ENCODE data around the gene NCBP2.

NCBP2 gene

GRCh38 chr3:196974661-196975060, 32.3 kb upstream of the NCBP2 start:
- TF ChIP-seq, protein P1, sequence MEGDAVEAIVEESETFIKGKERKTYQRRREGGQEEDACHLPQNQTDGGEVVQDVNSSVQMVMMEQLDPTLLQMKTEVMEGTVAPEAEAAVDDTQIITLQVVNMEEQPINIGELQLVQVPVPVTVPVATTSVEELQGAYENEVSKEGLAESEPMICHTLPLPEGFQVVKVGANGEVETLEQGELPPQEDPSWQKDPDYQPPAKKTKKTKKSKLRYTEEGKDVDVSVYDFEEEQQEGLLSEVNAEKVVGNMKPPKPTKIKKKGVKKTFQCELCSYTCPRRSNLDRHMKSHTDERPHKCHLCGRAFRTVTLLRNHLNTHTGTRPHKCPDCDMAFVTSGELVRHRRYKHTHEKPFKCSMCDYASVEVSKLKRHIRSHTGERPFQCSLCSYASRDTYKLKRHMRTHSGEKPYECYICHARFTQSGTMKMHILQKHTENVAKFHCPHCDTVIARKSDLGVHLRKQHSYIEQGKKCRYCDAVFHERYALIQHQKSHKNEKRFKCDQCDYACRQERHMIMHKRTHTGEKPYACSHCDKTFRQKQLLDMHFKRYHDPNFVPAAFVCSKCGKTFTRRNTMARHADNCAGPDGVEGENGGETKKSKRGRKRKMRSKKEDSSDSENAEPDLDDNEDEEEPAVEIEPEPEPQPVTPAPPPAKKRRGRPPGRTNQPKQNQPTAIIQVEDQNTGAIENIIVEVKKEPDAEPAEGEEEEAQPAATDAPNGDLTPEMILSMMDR (IDR thresholded peaks at IDR 0.05): no peak
- Histone ChIP-seq H3K4me3 (no peak overlapping the region), H3K27ac (no peak overlapping the region)
- DNase-seq (ENCODE audit: low spot score): no peak

GRCh38 chr3:196971094-196971698, 28.9 kb upstream of the NCBP2 start:
- TF ChIP-seq, protein P1 (IDR thresholded peaks at IDR 0.05): no peak
- DNase-seq (ENCODE audit: low spot score): no peak
- Histone ChIP-seq H3K4me3 (no peak overlapping the region), H3K27ac (no peak overlapping the region)

DNA sequence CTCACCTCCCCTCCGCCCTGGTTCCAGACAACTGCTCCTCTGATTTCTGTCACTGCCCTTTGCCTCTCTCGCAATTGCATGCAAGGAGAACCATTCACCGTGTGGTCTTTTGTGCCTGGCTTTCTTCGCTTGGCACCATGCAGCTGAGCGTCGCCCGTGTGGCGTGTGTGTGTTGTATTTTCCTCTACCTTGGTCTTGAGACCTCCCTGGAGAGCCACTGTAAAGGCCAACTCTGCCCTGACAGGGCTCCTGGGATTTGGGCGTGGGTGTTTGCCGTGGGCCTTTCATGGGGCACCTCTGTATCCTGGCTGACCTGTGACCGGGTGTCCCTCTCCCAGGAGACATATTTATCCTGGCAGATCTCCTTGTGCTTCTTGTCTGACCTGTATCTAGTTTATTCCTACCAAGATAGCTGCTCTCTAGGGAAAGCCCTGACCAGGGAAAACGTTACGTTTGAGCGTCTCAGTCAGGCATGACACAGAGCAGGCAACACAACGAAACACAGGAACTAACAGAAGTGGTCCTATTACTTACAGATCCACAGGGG, 28.3 kb upstream of the NCBP2 start:
- TF ChIP-seq, protein P1 (IDR thresholded peaks at IDR 0.05): no peak
- Histone ChIP-seq H3K27ac (no peak overlapping the region), H3K4me3 (no peak overlapping the region)
- DNase-seq (ENCODE audit: low spot score): no peak

- no peak for DNase-seq (ENCODE audit: low spot score)
- H3K4me3 ChIP-seq: peak overlapping the region; percentile 76
- peak overlapping the region; percentile 42 to 80 for H3K27ac ChIP-seq
- TF ChIP-seq, protein P1 (IDR thresholded peaks at IDR 0.05): peak; percentile 89
Measured at GRCh38 chr3:196969660-196970546, 27.6 kb upstream of the NCBP2 start.

DNA sequence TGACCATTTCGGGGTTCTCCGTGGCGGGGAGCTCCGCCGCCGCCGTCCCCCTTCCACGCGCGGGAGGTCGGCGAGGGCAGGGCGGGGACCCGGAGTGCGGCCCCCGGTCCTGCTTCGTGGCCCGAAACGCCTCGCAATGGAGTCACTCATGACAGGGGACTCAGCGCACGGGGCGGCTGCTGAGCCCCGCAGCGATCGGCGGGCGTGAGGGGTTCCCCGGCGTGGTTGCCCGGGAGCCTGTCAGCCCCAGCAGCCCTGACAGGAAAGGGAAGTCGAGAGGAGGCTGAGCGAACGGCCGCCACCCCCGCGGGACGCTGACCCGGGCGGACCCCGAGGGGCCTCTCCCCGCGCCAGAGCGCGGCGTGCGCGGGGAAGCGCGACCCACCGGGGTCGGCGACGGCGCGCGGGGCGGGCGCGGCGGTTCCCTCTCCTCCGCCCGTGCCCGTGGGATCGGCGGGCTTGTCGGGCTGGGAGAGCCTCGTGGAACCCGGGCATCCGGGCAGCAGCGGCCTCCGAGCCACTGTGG, 26.9 kb upstream of the NCBP2 start:
- TF ChIP-seq, protein P1 (IDR thresholded peaks at IDR 0.05): no peak
- no peak for DNase-seq (ENCODE audit: low spot score)
- peak overlapping the region; percentile 76 for H3K4me3 ChIP-seq
- peak overlapping the region; percentile 42 to 80 for H3K27ac ChIP-seq

GRCh38 chr3:196968233-196969133, 26.2 kb upstream of the NCBP2 start, which contains the start of gene PIGZ:
TSS of gene PIGZ (minus strand) at chr3:196968833. CDS start at chr3:196952031, 16,802 bp downstream.
- H3K4me3 ChIP-seq: peak within 1 kb of the TSS; percentile 76
- DNase-seq (ENCODE audit: low spot score): no peak
- TF ChIP-seq, protein P1 (IDR thresholded peaks at IDR 0.05): no peak
- peak within 1 kb of the TSS; percentile 42 to 80 for H3K27ac ChIP-seq

Data from coronary artery (tissue), 2 donors.